Peyer's patch (tissue), 4 donors: ENCODE results near the gene ZGPAT.

ENCODE experiments used
- POLR2A ChIP-seq, 2 donors: fragments of 450-650 bp; IDR thresholded peaks; one replicate each; pipeline ENCODE4 v1.5.1; 2017; ENCODE audit warnings: antibody characterized with exemption in 2 of 2, mild to moderate bottlenecking in 2 of 2, moderate library complexity in 2 of 2
- TF ChIP-seq, protein P1 (sequence below), 6 experiments: fragments of 450-650 bp in 4 of 6; fragments of 200-600 bp in 2 of 6; sonication (generic) in 1 of 6; IDR thresholded peaks; one replicate each; pipeline ENCODE4 v1.5.1; 2017 to 2019; ENCODE audit warnings: antibody characterized with exemption in 6 of 6, mild to moderate bottlenecking in 3 of 6, moderate library complexity in 1 of 6

DNA sequence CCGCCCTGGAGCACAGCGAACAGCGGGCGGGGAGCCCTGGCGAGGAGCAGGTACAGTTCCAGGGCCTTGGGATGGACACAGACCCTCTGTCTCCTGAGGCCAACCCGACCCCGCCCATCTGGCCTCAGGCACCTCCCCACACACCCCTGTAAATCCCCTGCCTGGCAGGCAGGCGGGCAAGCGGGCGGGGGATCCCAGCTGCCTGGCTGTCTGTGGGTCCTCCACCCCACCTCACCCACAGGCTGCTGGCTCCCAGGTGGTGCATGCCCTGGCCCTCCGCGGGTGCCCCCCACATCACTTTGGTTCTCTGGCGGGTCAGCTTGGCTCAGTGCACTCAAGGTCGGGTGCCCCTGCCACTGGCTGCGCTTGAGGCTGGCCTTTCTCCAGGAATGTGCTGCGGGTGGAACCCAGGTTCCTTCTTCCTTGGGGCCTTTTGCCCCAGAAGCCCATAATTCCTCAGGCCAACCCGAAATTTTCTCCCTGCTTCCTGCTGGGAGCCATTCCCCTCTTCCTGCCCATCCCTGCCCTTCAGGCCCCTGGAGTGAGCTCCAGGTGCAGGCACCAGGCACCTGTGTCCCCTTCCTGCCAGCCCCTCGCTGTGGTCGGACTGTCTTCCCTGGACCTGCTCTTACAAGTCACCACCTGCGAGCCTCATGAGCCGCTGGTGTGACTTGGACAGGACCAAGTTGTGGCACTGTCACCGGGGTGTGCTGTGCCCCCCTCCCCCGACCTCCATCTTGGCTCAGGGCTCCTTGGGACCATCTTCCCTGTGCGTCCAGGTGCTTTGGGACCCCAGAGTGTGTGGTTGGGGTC lies 16.7 kb upstream of the ZGPAT start:
- TF ChIP-seq, protein P1, sequence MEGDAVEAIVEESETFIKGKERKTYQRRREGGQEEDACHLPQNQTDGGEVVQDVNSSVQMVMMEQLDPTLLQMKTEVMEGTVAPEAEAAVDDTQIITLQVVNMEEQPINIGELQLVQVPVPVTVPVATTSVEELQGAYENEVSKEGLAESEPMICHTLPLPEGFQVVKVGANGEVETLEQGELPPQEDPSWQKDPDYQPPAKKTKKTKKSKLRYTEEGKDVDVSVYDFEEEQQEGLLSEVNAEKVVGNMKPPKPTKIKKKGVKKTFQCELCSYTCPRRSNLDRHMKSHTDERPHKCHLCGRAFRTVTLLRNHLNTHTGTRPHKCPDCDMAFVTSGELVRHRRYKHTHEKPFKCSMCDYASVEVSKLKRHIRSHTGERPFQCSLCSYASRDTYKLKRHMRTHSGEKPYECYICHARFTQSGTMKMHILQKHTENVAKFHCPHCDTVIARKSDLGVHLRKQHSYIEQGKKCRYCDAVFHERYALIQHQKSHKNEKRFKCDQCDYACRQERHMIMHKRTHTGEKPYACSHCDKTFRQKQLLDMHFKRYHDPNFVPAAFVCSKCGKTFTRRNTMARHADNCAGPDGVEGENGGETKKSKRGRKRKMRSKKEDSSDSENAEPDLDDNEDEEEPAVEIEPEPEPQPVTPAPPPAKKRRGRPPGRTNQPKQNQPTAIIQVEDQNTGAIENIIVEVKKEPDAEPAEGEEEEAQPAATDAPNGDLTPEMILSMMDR (IDR thresholded peaks at IDR 0.05): no peak
- TF ChIP-seq POLR2A (IDR thresholded peaks at IDR 0.05): no peak
